HUDEP-2 (cell line): ENCODE data around the gene MUC6.
"Not testable (repeated sequence)": the region's sequence is repeated elsewhere in the genome, so short reads cannot be mapped to it uniquely, and the experiment has no call there.

ENCODE experiments used
- DNase-seq, 76 experiments: peaks; one replicate each; lab custom pipeline; 2025; ENCODE audit not compliant: unreplicated experiment in 76 of 76; lab: John Stamatoyannopoulos, UW

Gene MUC6

GRCh38 chr11:991034-991433 lies 45.5 kb downstream of the MUC6 start:
- no peak for DNase-seq

DNA sequence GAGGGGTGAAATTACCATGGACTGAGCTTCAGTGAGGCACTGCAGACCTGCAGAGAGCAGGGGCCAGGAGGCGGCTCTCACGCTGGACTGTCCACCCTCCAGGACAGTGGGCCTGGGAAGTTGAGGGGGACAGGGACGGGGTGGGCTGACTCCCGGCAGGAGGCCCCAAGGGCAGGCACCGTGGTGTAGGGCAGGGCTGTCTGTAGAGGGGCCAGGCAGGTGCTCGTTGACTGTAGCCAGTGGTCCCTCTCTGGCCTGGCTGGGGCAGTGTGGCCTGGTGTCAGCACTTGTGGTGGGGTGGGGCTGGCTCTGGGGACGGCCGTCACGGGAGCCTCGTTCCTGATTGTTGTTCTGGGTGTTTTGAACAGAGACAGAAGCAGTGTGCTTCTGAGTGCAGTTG lies 46.4 kb downstream of the MUC6 start:
- DNase-seq, result no peak

GRCh38 chr11:987671-988070 lies 48.8 kb downstream of the MUC6 start:
- DNase-seq, result no peak

DNA sequence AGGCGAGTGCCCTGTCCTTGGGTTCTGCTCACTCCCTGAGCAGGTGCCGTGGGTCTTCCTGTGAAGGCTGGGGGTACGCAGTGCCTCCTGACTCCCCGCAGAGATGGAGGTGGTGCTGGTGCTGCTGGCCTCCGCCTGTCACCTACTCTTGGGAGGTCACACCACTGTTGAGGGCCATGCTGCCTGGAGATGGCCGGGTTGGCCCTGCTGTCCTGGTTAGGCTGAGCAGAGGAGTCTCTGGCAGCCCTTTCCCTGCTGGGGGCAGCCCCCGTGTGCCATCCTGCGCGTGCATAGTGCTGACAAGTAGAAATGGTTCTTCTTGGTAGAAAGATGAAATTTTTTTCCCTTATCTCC lies 49.6 kb downstream of the MUC6 start:
- no peak for DNase-seq

- no peak for DNase-seq
Observed at GRCh38 chr11:986270-986951, 50.1 kb downstream of the MUC6 start.

DNA sequence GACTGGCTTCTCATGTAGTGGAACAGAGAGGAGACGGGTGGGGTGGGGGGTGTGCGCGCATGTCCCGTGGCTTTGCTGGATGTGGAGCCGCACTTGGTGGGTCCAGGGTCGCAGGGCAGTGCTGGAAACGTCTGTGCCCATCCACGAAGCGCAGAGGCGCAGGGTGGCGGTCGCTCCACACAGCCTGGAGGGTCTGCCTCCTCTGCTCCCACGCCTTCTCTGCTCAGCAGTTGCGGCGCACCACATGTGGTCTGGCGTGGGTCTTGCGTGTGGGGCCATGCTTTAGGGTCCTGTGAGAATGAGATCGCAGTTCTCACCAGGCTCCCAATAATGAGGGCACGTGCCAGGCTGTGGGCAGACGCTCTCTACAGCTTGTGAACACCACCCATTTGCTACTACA lies 50.7 kb downstream of the MUC6 start:
- no peak for DNase-seq

DNA sequence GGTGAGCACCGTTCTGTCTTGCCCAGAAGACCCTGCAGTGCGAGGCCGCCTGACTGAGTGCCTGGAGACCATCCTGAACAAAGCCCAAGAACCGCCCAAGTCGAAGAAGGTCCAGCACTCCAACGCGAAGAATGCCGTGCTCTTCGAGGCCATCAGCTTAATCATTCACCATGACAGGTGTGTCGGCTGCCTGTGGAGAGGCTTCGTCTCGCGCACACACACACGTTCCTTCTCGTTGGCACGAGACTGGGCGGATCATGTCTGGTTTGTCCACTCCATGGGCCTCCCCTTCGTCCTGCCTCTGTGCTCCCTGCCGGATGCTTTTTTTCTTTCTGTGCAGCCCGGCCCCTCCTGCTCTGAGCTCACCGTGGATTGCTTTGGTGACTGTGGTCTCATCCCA lies 51.1 kb downstream of the MUC6 start:
- no peak for DNase-seq

DNA sequence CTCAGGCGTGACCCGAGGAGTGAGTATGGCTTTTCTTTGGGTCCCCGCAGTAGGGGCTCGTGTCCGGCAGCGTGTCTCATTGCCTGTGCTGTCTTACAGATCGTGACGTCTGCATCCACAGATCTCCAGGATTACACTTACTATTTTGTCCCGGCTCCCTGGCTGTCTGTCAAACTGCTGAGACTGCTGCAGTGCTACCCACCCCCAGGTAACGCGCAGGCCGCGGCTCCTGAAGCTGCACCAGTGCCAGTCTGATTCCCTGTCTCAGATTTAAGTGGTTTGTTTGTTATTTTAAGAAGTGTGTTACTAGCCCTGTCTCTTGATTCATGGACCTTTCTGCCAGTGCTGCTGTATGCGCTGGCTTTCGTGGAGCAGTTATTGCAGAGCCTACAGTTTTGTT lies 52.0 kb downstream of the MUC6 start:
- no peak for DNase-seq

- no peak for DNase-seq
Observed at GRCh38 chr11:981764-982163, 54.8 kb downstream of the MUC6 start.

GRCh38 chr11:980438-981357 lies 55.8 kb downstream of the MUC6 start:
- DNase-seq, result no peak

- DNase-seq, result no peak
Observed at GRCh38 chr11:978781-979180, 57.7 kb downstream of the MUC6 start.

- DNase-seq, result no peak
Observed at GRCh38 chr11:977830-978720, 58.4 kb downstream of the MUC6 start.

DNA sequence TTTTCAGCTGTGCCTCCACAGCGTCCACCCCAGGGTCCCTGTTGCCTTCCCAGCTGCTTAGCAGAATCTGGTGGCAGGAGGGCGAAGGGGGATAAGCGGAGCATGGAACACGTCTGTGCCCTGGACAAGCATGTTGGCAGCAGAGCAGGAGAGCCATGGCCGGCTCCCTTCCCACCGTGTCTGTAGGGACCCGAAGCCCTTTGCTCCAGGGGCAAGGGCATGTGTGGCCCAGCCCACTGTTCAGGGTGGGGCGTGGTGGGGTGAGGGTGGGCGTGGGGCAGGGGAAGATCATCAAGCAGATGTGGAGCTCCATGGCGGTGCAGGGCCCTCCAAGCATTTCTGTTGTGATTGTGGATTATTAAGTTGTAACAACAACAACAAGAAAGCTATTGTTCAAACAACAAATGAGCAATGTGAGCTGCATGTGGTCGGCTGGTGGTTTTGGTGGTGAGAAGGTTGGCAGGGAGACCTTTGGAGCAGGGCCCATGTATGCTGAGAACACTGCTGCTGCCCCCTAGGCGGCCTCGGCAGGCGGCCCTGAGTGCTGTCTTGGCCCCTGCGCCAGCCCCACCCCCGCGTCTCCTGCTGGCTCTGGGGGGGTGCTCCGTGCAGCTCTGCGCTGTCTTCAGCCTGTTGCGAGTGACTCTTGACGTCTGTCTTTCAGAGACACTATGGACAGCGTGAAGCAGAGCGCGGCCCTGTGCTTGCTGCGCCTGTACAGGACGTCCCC lies 59.9 kb downstream of the MUC6 start:
- DNase-seq, result peak in 19 of 76 experiments; percentile 4 to 43 (median 17)

GRCh38 chr11:975827-976226 lies 60.7 kb downstream of the MUC6 start:
- DNase-seq, result peak in 40 of 76 experiments; percentile 5 to 53 (median 28)

GRCh38 chr11:975376-975775 lies 61.1 kb downstream of the MUC6 start:
- not testable (repeated sequence) for DNase-seq

- no peak for DNase-seq
Observed at GRCh38 chr11:973237-973636, 63.3 kb downstream of the MUC6 start.

- no peak for DNase-seq
Observed at GRCh38 chr11:972523-973211, 63.9 kb downstream of the MUC6 start.

DNA sequence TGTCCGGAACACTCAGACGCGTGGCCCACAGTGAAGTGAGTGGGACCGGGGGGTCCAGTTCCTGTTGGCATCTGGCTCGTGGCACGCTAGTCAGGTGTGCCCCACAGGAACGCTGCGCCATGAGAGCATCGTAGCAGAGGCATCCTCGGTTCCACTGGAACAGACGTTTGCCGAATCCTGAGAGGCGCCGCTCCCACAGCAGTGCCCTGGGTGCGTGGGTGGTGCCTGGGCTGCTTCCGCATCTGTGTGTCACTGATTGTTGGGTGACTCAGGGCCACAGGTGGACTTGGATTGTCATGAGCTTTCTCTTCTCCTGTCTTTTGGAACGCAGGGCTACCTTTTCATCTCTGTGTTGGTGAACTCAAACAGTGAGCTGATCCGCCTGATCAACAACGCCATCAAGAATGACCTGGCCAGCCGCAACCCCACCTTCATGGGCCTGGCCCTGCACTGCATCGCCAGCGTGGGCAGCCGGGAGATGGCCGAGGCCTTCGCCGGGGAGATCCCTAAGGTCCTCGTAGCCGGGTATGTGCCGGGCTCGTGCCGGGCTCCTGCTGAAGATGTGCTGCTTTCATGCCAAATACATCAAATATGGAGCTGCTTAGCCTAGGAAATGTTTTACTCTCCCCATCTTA lies 64.7 kb downstream of the MUC6 start:
- DNase-seq, result peak in 2 of 76 experiments; percentile 18 to 29

DNA sequence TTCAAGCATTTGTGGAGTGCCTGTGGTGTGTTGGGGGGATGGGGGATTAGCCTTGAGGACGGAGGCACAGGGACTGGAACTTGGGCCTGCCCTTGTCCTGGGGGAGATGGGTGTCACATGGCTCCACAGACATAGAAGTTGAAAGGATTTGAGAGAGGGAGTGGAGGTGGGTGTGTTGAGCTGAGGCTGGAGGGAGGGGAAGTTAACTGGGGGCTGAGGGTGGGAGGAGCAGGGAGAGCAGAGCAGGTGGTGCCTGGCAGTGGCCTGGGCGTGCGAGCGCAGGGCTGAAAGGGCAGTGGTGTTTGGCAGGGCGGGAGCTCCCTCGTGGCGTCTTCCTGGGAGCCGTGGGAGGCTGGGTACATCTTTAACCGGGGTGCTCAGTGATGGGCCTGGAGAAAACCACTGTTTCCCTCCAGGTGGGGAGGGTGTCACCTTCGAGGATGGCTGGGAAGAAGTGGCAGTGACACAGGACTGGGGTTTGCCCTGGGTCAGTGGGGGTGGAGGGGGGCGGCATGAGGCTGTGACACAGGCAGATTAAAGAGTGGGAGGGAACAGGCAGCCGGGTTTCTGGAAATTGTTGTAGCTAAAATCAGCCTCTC lies 65.3 kb downstream of the MUC6 start:
- no peak for DNase-seq
